PFSK-1 (cell line): ENCODE measurements around the gene GTPBP1.

Experiments
- FOXP2 ChIP-seq: optimal IDR thresholded peaks from 2 replicates; pipeline ENCODE3; 2011; ENCODE audit warnings: borderline replicate concordance, control low read depth, inconsistent platforms; ENCODE audit not compliant: insufficient read depth; ENCODE audit errors: extremely low read length, extremely low read depth
- POLR2AphosphoS5 ChIP-seq: IDR thresholded peaks from 2 replicates; pipeline ENCODE4 v1.6.1; 2012; ENCODE audit warnings: low read depth, mild to moderate bottlenecking, control low read depth, low read length, moderate library complexity
- REST ChIP-seq, 2 experiments: IDR thresholded peaks; 2 replicates each; pipeline versions ENCODE4 v1.6.1 to v1.8.0; 2011 to 2012; ENCODE audit warnings: low read depth in 2 of 2, low read length in 2 of 2, control low read depth in 1 of 2, inconsistent platforms in 1 of 2, mild to moderate bottlenecking in 1 of 2, moderate library complexity in 1 of 2; ENCODE audit not compliant: insufficient read depth in 1 of 2
- SIN3A ChIP-seq: IDR thresholded peaks from 2 replicates; pipeline ENCODE4 v1.6.1; 2012; ENCODE audit warnings: mild to moderate bottlenecking, low read length, moderate library complexity, borderline replicate concordance; ENCODE audit not compliant: insufficient read depth

- TF ChIP-seq SIN3A (no peak), REST (IDR thresholded peaks at IDR 0.05; ENCODE audit: insufficient read depth in 1 of 2, low read depth in 2 of 2, low read length in 2 of 2) (no peak), POLR2AphosphoS5 (0 out of 2 replicates have a peak, but pooled peaks have one; percentile 37), FOXP2 (no peak)
Measured at GRCh38 chr22:38735465-38736256, 29.9 kb downstream of the GTPBP1 start.
